HUES64 (cell line): ENCODE measurements around the gene DHX30.
A peak's percentile ranks its signal among the peaks of the same experiment; 100 is the strongest.
"Not testable (repeated sequence)": the region's sequence is repeated elsewhere in the genome, so short reads cannot be mapped to it uniquely, and the experiment has no call there.

Experiments used
- H3K27ac ChIP-seq: 2 replicates; pipeline ENCODE4 v1.7.0; 2013; ENCODE audit warnings: low read depth, low read length, inconsistent platforms
- H3K27me3 ChIP-seq: 2 replicates; pipeline ENCODE4 v1.6.1; 2013; ENCODE audit warnings: mild to moderate bottlenecking, low read length; ENCODE audit not compliant: insufficient read depth
- H3K36me3 ChIP-seq: 2 replicates; pipeline ENCODE4 v1.6.1; 2013; ENCODE audit warnings: mild to moderate bottlenecking, low read length; ENCODE audit not compliant: insufficient read depth
- H3K4me1 ChIP-seq: 2 replicates; pipeline ENCODE4 v1.6.1; 2013; ENCODE audit warnings: mild to moderate bottlenecking, low read length, moderate library complexity; ENCODE audit not compliant: insufficient read depth
- H3K4me3 ChIP-seq: 2 replicates; pipeline ENCODE4 v1.5.1; 2013; ENCODE audit warnings: mild to moderate bottlenecking, low read length, moderate library complexity
- H3K9ac ChIP-seq: 2 replicates; pipeline ENCODE4 v1.6.1; 2013; ENCODE audit warnings: mild to moderate bottlenecking, low read depth, low read length
- H3K9me3 ChIP-seq: 2 replicates; pipeline ENCODE4 v1.6.1; 2013; ENCODE audit warnings: low read depth, low read length; ENCODE audit not compliant: insufficient read depth
- WGBS: fragments of 150-250, 120-280 bp; methylation state at CpG from one replicate; pipeline ENCODE4 v1.1.7; 2013; ENCODE audit warnings: missing lambda C conversion rate; 5-methylcytosine and 5-hydroxymethylcytosine counted together

The DHX30 gene

GRCh38 chr3:47870702-47871260 is 67.8 kb downstream of the DHX30 start:
- 95% methylated on average over 12 of the region's 12 CpGs for WGBS

GRCh38 chr3:47871389-47871788 is 68.5 kb downstream of the DHX30 start:
- Histone ChIP-seq H3K4me3 (no peak overlapping the region), H3K4me1 (peaks cover 9% of the 10 kb centered on the region; the same call in 1 of the 2 replicates), H3K27me3 (no peaks in the 10 kb centered on the region), H3K9me3 (no peaks in the 10 kb centered on the region), H3K27ac (no peak overlapping the region), H3K36me3 (peaks cover 94% of the 10 kb centered on the region), H3K9ac (no peak overlapping the region)
- 93% methylated on average over 2 of the region's 2 CpGs for WGBS

More at GRCh38 chr3:47870702-47871260, 67.8 kb downstream of the DHX30 start:
- Histone ChIP-seq H3K9me3 (no peaks in the 10 kb centered on the region), H3K9ac (no peak overlapping the region), H3K4me1 (peaks cover 9% of the 10 kb centered on the region; the same call in 1 of the 2 replicates), H3K36me3 (peaks cover 95% of the 10 kb centered on the region), H3K4me3 (no peak overlapping the region), H3K27me3 (no peaks in the 10 kb centered on the region), H3K27ac (no peak overlapping the region)

GRCh38 chr3:47872916-47873315 is 70.0 kb downstream of the DHX30 start:
- Histone ChIP-seq H3K27ac (no peak overlapping the region), H3K9ac (no peak overlapping the region), H3K4me3 (no peak overlapping the region), H3K36me3 (peaks cover 89% of the 10 kb centered on the region), H3K4me1 (peaks cover 9% of the 10 kb centered on the region; the same call in 1 of the 2 replicates), H3K27me3 (no peaks in the 10 kb centered on the region), H3K9me3 (no peaks in the 10 kb centered on the region)
- WGBS: 96% methylated on average over 4 of the region's 4 CpGs

- H3K27me3 ChIP-seq: no peaks in the 10 kb centered on the region
- peaks cover 74% of the 10 kb centered on the region for H3K36me3 ChIP-seq
- 93% methylated on average over 1 of the region's 2 CpGs for WGBS
- no peaks in the 10 kb centered on the region for H3K9me3 ChIP-seq
- H3K27ac ChIP-seq: no peak overlapping the region
- H3K9ac ChIP-seq: no peak overlapping the region
- H3K4me3 ChIP-seq: no peak overlapping the region
- peaks cover 9% of the 10 kb centered on the region; the same call in 1 of the 2 replicates for H3K4me1 ChIP-seq
Measured at GRCh38 chr3:47874438-47874837, 71.5 kb downstream of the DHX30 start.

- peaks cover 69% of the 10 kb centered on the region for H3K36me3 ChIP-seq
- peak overlapping the region; percentile 5; the same call in 1 of the 2 replicates for H3K27ac ChIP-seq
- H3K9ac ChIP-seq: no peak overlapping the region
- 68% methylated on average over 1 of the region's 1 CpG for WGBS
- peaks cover 9% of the 10 kb centered on the region; the same call in 1 of the 2 replicates for H3K4me1 ChIP-seq
- H3K27me3 ChIP-seq: no peaks in the 10 kb centered on the region
- H3K9me3 ChIP-seq: no peaks in the 10 kb centered on the region
- H3K4me3 ChIP-seq: no peak overlapping the region
Measured at GRCh38 chr3:47874913-47875312, 72.0 kb downstream of the DHX30 start.

- H3K4me1 ChIP-seq: peaks cover 9% of the 10 kb centered on the region; the same call in 1 of the 2 replicates
- peaks cover 55% of the 10 kb centered on the region for H3K36me3 ChIP-seq
- H3K9me3 ChIP-seq: no peaks in the 10 kb centered on the region
- H3K9ac ChIP-seq: no peak overlapping the region
- H3K27ac ChIP-seq: no peak overlapping the region
- no peaks in the 10 kb centered on the region for H3K27me3 ChIP-seq
- WGBS: 100% methylated on average over 2 of the region's 3 CpGs
- H3K4me3 ChIP-seq: no peak overlapping the region
Measured at GRCh38 chr3:47877290-47877689, 74.4 kb downstream of the DHX30 start.

- no peak overlapping the region for H3K9ac ChIP-seq
- H3K36me3 ChIP-seq: peaks cover 51% of the 10 kb centered on the region
- H3K9me3 ChIP-seq: no peaks in the 10 kb centered on the region
- H3K4me1 ChIP-seq: peaks cover 9% of the 10 kb centered on the region; the same call in 1 of the 2 replicates
- no peak overlapping the region for H3K4me3 ChIP-seq
- no peak overlapping the region for H3K27ac ChIP-seq
- no peaks in the 10 kb centered on the region for H3K27me3 ChIP-seq
Measured at GRCh38 chr3:47877719-47878118, 74.8 kb downstream of the DHX30 start.

- no peak overlapping the region for H3K27ac ChIP-seq
- no peaks in the 10 kb centered on the region for H3K9me3 ChIP-seq
- H3K4me3 ChIP-seq: no peak overlapping the region
- H3K27me3 ChIP-seq: no peaks in the 10 kb centered on the region
- H3K36me3 ChIP-seq: peaks cover 11% of the 10 kb centered on the region
- H3K9ac ChIP-seq: no peak overlapping the region
- no peaks in the 10 kb centered on the region for H3K4me1 ChIP-seq
- 95% methylated on average over 2 of the region's 2 CpGs for WGBS
Measured at GRCh38 chr3:47882338-47882737, 79.4 kb downstream of the DHX30 start.

- peaks cover 7% of the 10 kb centered on the region for H3K4me1 ChIP-seq
- no peaks in the 10 kb centered on the region for H3K9me3 ChIP-seq
- no peak overlapping the region for H3K4me3 ChIP-seq
- H3K27me3 ChIP-seq: no peaks in the 10 kb centered on the region
- H3K9ac ChIP-seq: no peak overlapping the region
- WGBS: 88% methylated on average over 3 of the region's 3 CpGs
- no peak overlapping the region for H3K27ac ChIP-seq
- peaks cover 17% of the 10 kb centered on the region for H3K36me3 ChIP-seq
Measured at GRCh38 chr3:47884603-47885002, 81.7 kb downstream of the DHX30 start.

- no peak overlapping the region for H3K9ac ChIP-seq
- no peaks in the 10 kb centered on the region for H3K9me3 ChIP-seq
- no peaks in the 10 kb centered on the region for H3K27me3 ChIP-seq
- H3K27ac ChIP-seq: no peak overlapping the region
- H3K4me1 ChIP-seq: peaks cover 12% of the 10 kb centered on the region
- no peak overlapping the region for H3K4me3 ChIP-seq
- H3K36me3 ChIP-seq: peaks cover 17% of the 10 kb centered on the region
- WGBS: 94% methylated on average over 1 of the region's 1 CpG
Measured at GRCh38 chr3:47885168-47885567, 82.2 kb downstream of the DHX30 start.

- H3K9me3 ChIP-seq, H3K27ac ChIP-seq, H3K4me3 ChIP-seq, H3K9ac ChIP-seq, H3K27me3 ChIP-seq: not testable (repeated sequence)
- WGBS: 93% methylated on average over 9 of the region's 9 CpGs
- Histone ChIP-seq H3K4me1 (peaks cover 40% of the 10 kb centered on the region), H3K36me3 (peaks cover 19% of the 10 kb centered on the region)
Measured at GRCh38 chr3:47887991-47888390, 85.1 kb downstream of the DHX30 start.
